Liver (tissue), 9 donors: ENCODE data around the gene NOP9. TPM values are rescaled to one million over a fixed set of nuclear protein-coding genes. Genes with fewer than 3 reads are reported as not detected.

Experiments
- DNase-seq: peaks from one replicate; pipeline ENCODE4 v3.0.0-alpha.2; 2017; ENCODE audit warnings: low spot score
- H3K27ac ChIP-seq, 2 donors: one replicate each; pipeline ENCODE4 v1.7.0; 2013; ENCODE audit warnings: inconsistent platforms in 2 of 2, low read length in 2 of 2, control low read depth in 1 of 2, low read depth in 1 of 2, mild to moderate bottlenecking in 1 of 2
- H3K27me3 ChIP-seq, 4 donors: one replicate each; pipeline versions ENCODE4 v1.6.1 to v1.7.0; 2013; ENCODE audit warnings: low read length in 3 of 4, inconsistent platforms in 1 of 4, mild to moderate bottlenecking in 1 of 4, moderate library complexity in 1 of 4; ENCODE audit not compliant: control insufficient read depth in 4 of 4, insufficient read depth in 4 of 4
- H3K36me3 ChIP-seq, 4 donors: one replicate each; pipeline versions ENCODE4 v1.6.1 to v1.7.0; 2013; ENCODE audit warnings: low read length in 3 of 4, mild to moderate bottlenecking in 3 of 4, low read depth in 1 of 4, moderate library complexity in 1 of 4; ENCODE audit not compliant: control insufficient read depth in 4 of 4, insufficient read depth in 3 of 4
- H3K4me1 ChIP-seq, 4 donors: one replicate each; pipeline versions ENCODE4 v1.6.1 to v1.7.0; 2013; ENCODE audit warnings: low read length in 3 of 4, mild to moderate bottlenecking in 3 of 4, moderate library complexity in 1 of 4; ENCODE audit not compliant: control insufficient read depth in 4 of 4, insufficient read depth in 4 of 4
- H3K4me3 ChIP-seq, 3 donors: one replicate each; pipeline versions ENCODE4 v1.6.1 to v1.7.0; 2013; ENCODE audit warnings: low read length in 3 of 3, control low read depth in 1 of 3, low read depth in 1 of 3, mild to moderate bottlenecking in 1 of 3
- H3K9ac ChIP-seq, 2 donors: one replicate each; pipeline ENCODE4 v1.7.0; 2013; ENCODE audit warnings: low read length in 2 of 2, mild to moderate bottlenecking in 2 of 2, moderate library complexity in 2 of 2, control low read depth in 1 of 2, low read depth in 1 of 2
- H3K9me3 ChIP-seq, 4 donors: one replicate each; pipeline versions ENCODE4 v1.6.1 to v1.7.0; 2013; ENCODE audit warnings: low read length in 3 of 4; ENCODE audit not compliant: control insufficient read depth in 4 of 4
- EGR1 ChIP-seq, 2 donors: IDR thresholded peaks; 2 replicates each; pipeline ENCODE4 v1.6.1; 2016 to 2018; ENCODE audit warnings: antibody characterized with exemption in 2 of 2, low read depth in 2 of 2
- FOXA1 ChIP-seq: IDR thresholded peaks from 2 replicates; pipeline ENCODE4 v1.6.1; 2016; ENCODE audit warnings: antibody characterized with exemption
- FOXA2 ChIP-seq: IDR thresholded peaks from 2 replicates; pipeline ENCODE4 v1.6.1; 2016; ENCODE audit warnings: antibody characterized with exemption
- GABPA ChIP-seq, 2 donors: IDR thresholded peaks in 1 of 2; conservative IDR thresholded peaks in 1 of 2; 2 replicates each; pipeline ENCODE4 v1.6.1; 2016; ENCODE audit warnings: antibody characterized with exemption in 2 of 2, mild to moderate bottlenecking in 1 of 2, moderate library complexity in 1 of 2
- HNF4A ChIP-seq, 2 donors: conservative IDR thresholded peaks; 2 replicates each; pipeline ENCODE4 v1.6.1; 2016; ENCODE audit warnings: antibody characterized with exemption in 2 of 2, mild to moderate bottlenecking in 2 of 2
- HNF4G ChIP-seq: IDR thresholded peaks from 2 replicates; pipeline ENCODE4 v1.6.1; 2016; ENCODE audit warnings: antibody characterized with exemption
- JUND ChIP-seq, 2 donors: IDR thresholded peaks; 2 replicates each; pipeline ENCODE4 v1.6.1; 2016; ENCODE audit warnings: antibody characterized with exemption in 2 of 2
- MAX ChIP-seq: IDR thresholded peaks from 2 replicates; pipeline ENCODE4 v1.6.1; 2016; ENCODE audit warnings: antibody characterized with exemption
- NR2F2 ChIP-seq: IDR thresholded peaks from 2 replicates; pipeline ENCODE4 v1.6.1; 2016; ENCODE audit warnings: antibody characterized with exemption
- RAD21 ChIP-seq, 2 donors: IDR thresholded peaks; 2 replicates each; pipeline ENCODE4 v1.6.1; 2016; ENCODE audit warnings: antibody characterized with exemption in 2 of 2, mild to moderate bottlenecking in 2 of 2
- REST ChIP-seq: IDR thresholded peaks from 2 replicates; pipeline ENCODE4 v1.6.1; 2016; ENCODE audit warnings: antibody characterized with exemption, mild to moderate bottlenecking
- RXRA ChIP-seq, 2 donors: IDR thresholded peaks; 2 replicates each; pipeline ENCODE4 v1.6.1; 2017 to 2018; ENCODE audit warnings: antibody characterized with exemption in 2 of 2, mild to moderate bottlenecking in 1 of 2
- SP1 ChIP-seq: IDR thresholded peaks from 2 replicates; pipeline ENCODE4 v1.6.1; 2018; ENCODE audit warnings: antibody characterized with exemption, mild to moderate bottlenecking
- TAF1 ChIP-seq: conservative IDR thresholded peaks from 2 replicates; pipeline ENCODE4 v1.6.1; 2016; ENCODE audit warnings: antibody characterized with exemption, mild to moderate bottlenecking
- YY1 ChIP-seq: IDR thresholded peaks from 2 replicates; pipeline ENCODE4 v1.6.1; 2016; ENCODE audit warnings: antibody characterized with exemption, mild to moderate bottlenecking
- ZBTB33 ChIP-seq: IDR thresholded peaks from 2 replicates; pipeline ENCODE4 v1.6.1; 2016; ENCODE audit warnings: antibody characterized with exemption
- WGBS: extraction: QIAGEN DNeasy Blood & Tissue Kit; methylation state at CpG from one replicate; pipeline ENCODE4 v1.1.7; 2013; 5-methylcytosine and 5-hydroxymethylcytosine counted together
- polyA plus RNA-seq, 2 donors: library from polyadenylated mRNA; stranded (reverse) in 1 of 2; unstranded in 1 of 2; fragments of 200-250 nt in 1 of 2; fragments of >200 nt in 1 of 2; fragmentation: Nextera tagmentation in 1 of 2; extraction: Ambion mirVana in 1 of 2; gene quantifications; one replicate each; pipeline versions ENCODE4 v1.2.1 to v1.2.3, GENCODE V29; 2013 to 2015
- total RNA-seq, 2 donors: library from RNA; depleted of rRNA; stranded (reverse); fragments of >200 nt; gene quantifications; one replicate each; pipeline ENCODE4 v1.2.3, GENCODE V29; 2014
- TF ChIP-seq, protein P1 (sequence below): fragments of 150-350 bp; IDR thresholded peaks from 2 replicates; pipeline ENCODE4 v1.5.1; 2017; ENCODE audit warnings: improper control_type of control experiment, low read depth, low read length; ENCODE audit not compliant: missing input control
- TF ChIP-seq, protein P2 (sequence below): IDR thresholded peaks from 2 replicates; pipeline ENCODE4 v1.6.1; 2016; ENCODE audit warnings: antibody characterized with exemption
- donor health status: healthy.
- donor health status: healthy.
- donor health status: healthy.
- donor health status: healthy.
- donor health status: healthy.

NOP9 gene
- total and polyA plus RNA-seq, 4 donors = 3.8 to 18.2 (median 9.7) TPM

DNA sequence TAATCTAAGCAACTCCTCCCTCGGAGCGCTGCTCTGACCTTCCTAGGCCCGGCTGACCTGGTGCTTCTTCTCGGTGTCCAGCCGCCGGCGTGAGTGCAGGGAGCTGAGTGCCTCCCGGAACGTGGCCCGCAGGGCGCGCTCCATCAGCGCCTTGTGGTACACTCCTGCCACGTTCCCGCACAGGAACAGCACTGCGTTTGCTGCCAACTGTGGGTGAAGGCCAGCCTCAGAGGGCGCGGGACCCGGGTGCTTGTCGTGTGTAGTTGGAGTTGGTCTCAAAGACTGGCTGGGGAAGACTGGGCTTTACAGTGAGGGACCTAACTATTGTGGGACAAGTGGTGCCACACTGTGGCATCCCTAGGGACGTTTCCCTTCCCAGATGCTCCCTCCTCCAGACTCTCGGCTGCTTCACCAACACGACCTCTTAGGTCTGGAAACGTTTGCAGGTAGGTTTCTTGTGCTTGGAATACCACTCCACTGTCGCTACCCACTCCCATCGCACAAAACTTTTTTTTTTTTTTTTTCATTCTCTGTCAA, 32.1 kb downstream of the NOP9 start:
- no peak for DNase-seq
- H3K27ac ChIP-seq = no peak overlapping the region
- H3K36me3 ChIP-seq = no peaks in the 10 kb centered on the region
- H3K9ac ChIP-seq = no peak overlapping the region
- no peaks in the 10 kb centered on the region for H3K27me3 ChIP-seq
- no peak overlapping the region for H3K4me3 ChIP-seq
- no peaks in the 10 kb centered on the region for H3K9me3 ChIP-seq
- TF ChIP-seq ZBTB33 = no peak
- no peak for TF ChIP-seq REST
- no peak for TF ChIP-seq HNF4A (conservative IDR thresholded peaks at IDR 0.05)
- TF ChIP-seq RXRA (IDR thresholded peaks at IDR 0.05) = no peak
- TF ChIP-seq FOXA2 = no peak
- no peak for TF ChIP-seq HNF4G
- TF ChIP-seq RAD21 (IDR thresholded peaks at IDR 0.05) = no peak
- no peak for TF ChIP-seq YY1
- TF ChIP-seq SP1 = no peak
- no peak for TF ChIP-seq NR2F2
- TF ChIP-seq, protein P1, sequence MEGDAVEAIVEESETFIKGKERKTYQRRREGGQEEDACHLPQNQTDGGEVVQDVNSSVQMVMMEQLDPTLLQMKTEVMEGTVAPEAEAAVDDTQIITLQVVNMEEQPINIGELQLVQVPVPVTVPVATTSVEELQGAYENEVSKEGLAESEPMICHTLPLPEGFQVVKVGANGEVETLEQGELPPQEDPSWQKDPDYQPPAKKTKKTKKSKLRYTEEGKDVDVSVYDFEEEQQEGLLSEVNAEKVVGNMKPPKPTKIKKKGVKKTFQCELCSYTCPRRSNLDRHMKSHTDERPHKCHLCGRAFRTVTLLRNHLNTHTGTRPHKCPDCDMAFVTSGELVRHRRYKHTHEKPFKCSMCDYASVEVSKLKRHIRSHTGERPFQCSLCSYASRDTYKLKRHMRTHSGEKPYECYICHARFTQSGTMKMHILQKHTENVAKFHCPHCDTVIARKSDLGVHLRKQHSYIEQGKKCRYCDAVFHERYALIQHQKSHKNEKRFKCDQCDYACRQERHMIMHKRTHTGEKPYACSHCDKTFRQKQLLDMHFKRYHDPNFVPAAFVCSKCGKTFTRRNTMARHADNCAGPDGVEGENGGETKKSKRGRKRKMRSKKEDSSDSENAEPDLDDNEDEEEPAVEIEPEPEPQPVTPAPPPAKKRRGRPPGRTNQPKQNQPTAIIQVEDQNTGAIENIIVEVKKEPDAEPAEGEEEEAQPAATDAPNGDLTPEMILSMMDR = no peak
- TF ChIP-seq JUND (IDR thresholded peaks at IDR 0.05) = no peak
- no peak for TF ChIP-seq MAX
- no peak for TF ChIP-seq GABPA (IDR thresholded peaks at IDR 0.05 in 1 of 2, conservative IDR thresholded peaks at IDR 0.05 in 1 of 2)
- no peak for TF ChIP-seq FOXA1
- TF ChIP-seq, protein P2, sequence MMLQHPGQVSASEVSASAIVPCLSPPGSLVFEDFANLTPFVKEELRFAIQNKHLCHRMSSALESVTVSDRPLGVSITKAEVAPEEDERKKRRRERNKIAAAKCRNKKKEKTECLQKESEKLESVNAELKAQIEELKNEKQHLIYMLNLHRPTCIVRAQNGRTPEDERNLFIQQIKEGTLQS = no peak
- TF ChIP-seq EGR1 (IDR thresholded peaks at IDR 0.05; ENCODE audit: low read depth in 2 of 2) = no peak
- no peak for TF ChIP-seq TAF1
- peaks cover 9 to 46% (median 22%) of the 10 kb centered on the region in 4 donors for H3K4me1 ChIP-seq
- WGBS = 53% methylated on average over 26 of the region's 26 CpGs
